Type B pancreatic cell (in vitro differentiated cells): ENCODE data around the gene PARD3B. TPM values are rescaled to one million over a fixed set of nuclear protein-coding genes. Genes with fewer than 3 reads are reported as not detected.

ENCODE experiments used
- DNase-seq: peaks from one replicate; pipeline ENCODE4 v3.0.0; 2021; ENCODE audit warnings: mixed read lengths; ENCODE audit not compliant: unreplicated experiment; ENCODE audit errors: extremely low spot score
- H3K27ac Mint-ChIP-seq: 2 replicates; pipeline ENCODE4 v1.8.0; 2021; ENCODE audit warnings: mild to moderate bottlenecking, mixed read lengths
- H3K27me3 Mint-ChIP-seq: 2 replicates; pipeline ENCODE4 v1.8.0; 2021; ENCODE audit warnings: mixed read lengths
- H3K36me3 Mint-ChIP-seq: 2 replicates; pipeline ENCODE4 v1.8.0; 2021; ENCODE audit warnings: mixed read lengths
- H3K4me1 Mint-ChIP-seq: one replicate; pipeline ENCODE4 v1.8.0; 2021; ENCODE audit warnings: mixed read lengths; ENCODE audit not compliant: unreplicated experiment
- H3K4me3 Mint-ChIP-seq: 2 replicates; pipeline ENCODE4 v1.8.0; 2021; ENCODE audit warnings: mild to moderate bottlenecking, mixed read lengths
- H3K9me3 Mint-ChIP-seq: 2 replicates; pipeline ENCODE4 v1.8.0; 2021; ENCODE audit warnings: mixed read lengths
- CTCF ChIP-seq: fragments of 200-600 bp; sonication (generic); conservative IDR thresholded peaks from 2 replicates; pipeline ENCODE4 v1.5.0; 2021; ENCODE audit warnings: antibody characterized with exemption, mild to moderate bottlenecking
- total RNA-seq: library from RNA; stranded (reverse); gene quantifications from 2 replicates; pipeline ENCODE4 v1.2.1, GENCODE V29; 2021; ENCODE audit warnings: low replicate concordance

The PARD3B gene
- total RNA-seq, 1 donor from 2014 or later = 15.9 TPM

GRCh38 chr2:205574001-205574400 lies 1028.7 kb downstream of the PARD3B start:
- peaks cover 30% of the 10 kb centered on the region for H3K9me3 Mint-ChIP-seq
- H3K27ac Mint-ChIP-seq = no peak overlapping the region

GRCh38 chr2:205579335-205579734 lies 1034.1 kb downstream of the PARD3B start:
- Mint-ChIP-seq H3K27me3 (no peaks in the 10 kb centered on the region), H3K36me3 (no peaks in the 10 kb centered on the region), H3K27ac (no peak overlapping the region), H3K9me3 (peaks cover 23% of the 10 kb centered on the region), H3K4me1 (no peaks in the 10 kb centered on the region), H3K4me3 (no peak overlapping the region)
- no peak for TF ChIP-seq CTCF
- DNase-seq = no peak

More at GRCh38 chr2:205574001-205574400, 1028.7 kb downstream of the PARD3B start:
- no peak for TF ChIP-seq CTCF
- no peaks in the 10 kb centered on the region for H3K4me1 Mint-ChIP-seq
- H3K27me3 Mint-ChIP-seq = no peaks in the 10 kb centered on the region
- no peaks in the 10 kb centered on the region for H3K36me3 Mint-ChIP-seq
- no peak for DNase-seq
- no peak overlapping the region for H3K4me3 Mint-ChIP-seq

- no peak for DNase-seq
- TF ChIP-seq CTCF = no peak
- Mint-ChIP-seq H3K36me3 (no peaks in the 10 kb centered on the region), H3K9me3 (peaks cover 20% of the 10 kb centered on the region), H3K27ac (no peak overlapping the region), H3K4me1 (peaks cover 7% of the 10 kb centered on the region), H3K4me3 (no peak overlapping the region), H3K27me3 (no peaks in the 10 kb centered on the region)
Measured at GRCh38 chr2:205580212-205580987, 1035.1 kb downstream of the PARD3B start.

GRCh38 chr2:205582366-205582765 lies 1037.1 kb downstream of the PARD3B start:
- no peak for TF ChIP-seq CTCF
- Mint-ChIP-seq H3K4me1 (peaks cover 16% of the 10 kb centered on the region), H3K27ac (no peak overlapping the region), H3K36me3 (no peaks in the 10 kb centered on the region), H3K4me3 (no peak overlapping the region), H3K27me3 (no peaks in the 10 kb centered on the region), H3K9me3 (peaks cover under 1% of the 10 kb centered on the region)
- no peak for DNase-seq

GRCh38 chr2:205585449-205586383 lies 1040.4 kb downstream of the PARD3B start:
- TF ChIP-seq CTCF = no peak
- Mint-ChIP-seq H3K27me3 (peaks cover 4% of the 10 kb centered on the region), H3K36me3 (no peaks in the 10 kb centered on the region), H3K27ac (no peak overlapping the region), H3K4me1 (peaks cover 16% of the 10 kb centered on the region), H3K4me3 (peak overlapping the region; percentile 4), H3K9me3 (peaks cover 6% of the 10 kb centered on the region)
- no peak for DNase-seq
